ENCODE results near the gene STK11IP. TPM values are rescaled to one million over a fixed set of nuclear protein-coding genes. Genes with fewer than 3 reads are reported as not detected.

Gene STK11IP
- total and polyA plus RNA-seq, 2 of the 13 experiments (the other 11 are each of a cell fraction or from before 2014, with no cell fraction given), result 12.8 to 24.0 TPM

DNA sequence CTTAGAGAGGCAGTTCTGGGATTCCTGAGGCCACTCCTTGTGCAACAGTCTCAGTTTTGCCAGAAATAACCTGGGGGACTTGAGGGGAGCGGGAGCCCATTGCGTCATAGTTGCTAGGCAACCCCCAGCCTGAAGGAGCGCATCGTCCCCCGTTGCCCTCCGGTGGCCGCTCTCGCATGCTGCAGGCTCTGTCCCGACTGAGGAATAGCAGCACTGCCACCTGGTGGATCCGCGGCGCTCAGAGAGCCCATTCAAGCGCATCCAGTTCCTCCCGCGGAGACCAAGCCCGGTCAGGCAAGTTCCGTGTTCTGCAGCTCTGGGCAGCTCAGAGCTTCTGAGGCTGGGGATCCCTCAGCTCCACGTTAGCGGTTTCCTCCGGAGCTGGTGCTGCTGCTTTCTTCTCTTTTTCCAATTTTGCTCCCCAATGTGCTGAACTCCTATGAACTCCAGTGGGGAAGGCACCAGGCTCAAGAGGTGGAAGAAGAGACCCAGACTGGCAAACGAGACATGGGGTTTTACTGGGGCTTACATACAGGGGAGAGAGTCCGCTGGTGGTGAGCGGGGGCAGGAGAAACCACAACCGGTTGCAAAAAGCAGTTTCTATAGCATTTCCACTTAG lies 44.9 kb downstream of the STK11IP start (continued):
- no peak for TF ChIP-seq PRMT3 (CRISPR knock-in tag; IDR thresholded peaks at IDR 0.05; ENCODE audit: borderline replicate concordance, low read depth)
- TF ChIP-seq NCOA1 (CRISPR knock-in tag; IDR thresholded peaks at IDR 0.05), result no peak
- TF ChIP-seq ZBTB42 (CRISPR knock-in tag; IDR thresholded peaks at IDR 0.05), result no peak
- TF ChIP-seq TARDBP (CRISPR knock-in tag; IDR thresholded peaks at IDR 0.05), result peak; percentile 95
- no peak for TF ChIP-seq GTF3A (CRISPR knock-in tag; conservative IDR thresholded peaks at IDR 0.05)
- TF ChIP-seq, protein P1, sequence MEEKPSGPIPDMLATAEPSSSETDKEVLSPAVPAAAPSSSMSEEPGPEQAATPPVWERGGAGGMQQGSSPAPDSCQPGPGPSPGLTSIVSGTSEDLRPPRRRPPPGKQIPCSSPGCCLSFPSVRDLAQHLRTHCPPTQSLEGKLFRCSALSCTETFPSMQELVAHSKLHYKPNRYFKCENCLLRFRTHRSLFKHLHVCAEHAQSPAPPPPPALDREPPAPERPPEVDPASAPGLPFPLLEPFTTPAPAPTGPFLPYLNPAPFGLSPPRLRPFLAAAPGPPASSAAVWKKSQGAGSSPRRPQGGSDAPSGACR (CRISPR knock-in tag; IDR thresholded peaks at IDR 0.05), result 0 out of 2 replicates have a peak, but pooled peaks have one; percentile 51
- TF ChIP-seq PHF20 (CRISPR knock-in tag; IDR thresholded peaks at IDR 0.05), result no peak; the same call in 1 of the 2 replicates
- TF ChIP-seq SIN3A (IDR thresholded peaks at IDR 0.05; ENCODE audit: borderline replicate concordance, low read depth, low read length), result peak; percentile 68; the same call in 1 of the 2 replicates
- TF ChIP-seq ZFP82 (CRISPR knock-in tag; IDR thresholded peaks at IDR 0.05; ENCODE audit: borderline replicate concordance), result no peak
- TF ChIP-seq, protein P2, sequence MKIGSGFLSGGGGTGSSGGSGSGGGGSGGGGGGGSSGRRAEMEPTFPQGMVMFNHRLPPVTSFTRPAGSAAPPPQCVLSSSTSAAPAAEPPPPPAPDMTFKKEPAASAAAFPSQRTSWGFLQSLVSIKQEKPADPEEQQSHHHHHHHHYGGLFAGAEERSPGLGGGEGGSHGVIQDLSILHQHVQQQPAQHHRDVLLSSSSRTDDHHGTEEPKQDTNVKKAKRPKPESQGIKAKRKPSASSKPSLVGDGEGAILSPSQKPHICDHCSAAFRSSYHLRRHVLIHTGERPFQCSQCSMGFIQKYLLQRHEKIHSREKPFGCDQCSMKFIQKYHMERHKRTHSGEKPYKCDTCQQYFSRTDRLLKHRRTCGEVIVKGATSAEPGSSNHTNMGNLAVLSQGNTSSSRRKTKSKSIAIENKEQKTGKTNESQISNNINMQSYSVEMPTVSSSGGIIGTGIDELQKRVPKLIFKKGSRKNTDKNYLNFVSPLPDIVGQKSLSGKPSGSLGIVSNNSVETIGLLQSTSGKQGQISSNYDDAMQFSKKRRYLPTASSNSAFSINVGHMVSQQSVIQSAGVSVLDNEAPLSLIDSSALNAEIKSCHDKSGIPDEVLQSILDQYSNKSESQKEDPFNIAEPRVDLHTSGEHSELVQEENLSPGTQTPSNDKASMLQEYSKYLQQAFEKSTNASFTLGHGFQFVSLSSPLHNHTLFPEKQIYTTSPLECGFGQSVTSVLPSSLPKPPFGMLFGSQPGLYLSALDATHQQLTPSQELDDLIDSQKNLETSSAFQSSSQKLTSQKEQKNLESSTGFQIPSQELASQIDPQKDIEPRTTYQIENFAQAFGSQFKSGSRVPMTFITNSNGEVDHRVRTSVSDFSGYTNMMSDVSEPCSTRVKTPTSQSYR (CRISPR knock-in tag; IDR thresholded peaks at IDR 0.05; ENCODE audit: borderline replicate concordance), result peak; percentile 78; the same call in 1 of the 2 replicates
- TF ChIP-seq, protein P3, sequence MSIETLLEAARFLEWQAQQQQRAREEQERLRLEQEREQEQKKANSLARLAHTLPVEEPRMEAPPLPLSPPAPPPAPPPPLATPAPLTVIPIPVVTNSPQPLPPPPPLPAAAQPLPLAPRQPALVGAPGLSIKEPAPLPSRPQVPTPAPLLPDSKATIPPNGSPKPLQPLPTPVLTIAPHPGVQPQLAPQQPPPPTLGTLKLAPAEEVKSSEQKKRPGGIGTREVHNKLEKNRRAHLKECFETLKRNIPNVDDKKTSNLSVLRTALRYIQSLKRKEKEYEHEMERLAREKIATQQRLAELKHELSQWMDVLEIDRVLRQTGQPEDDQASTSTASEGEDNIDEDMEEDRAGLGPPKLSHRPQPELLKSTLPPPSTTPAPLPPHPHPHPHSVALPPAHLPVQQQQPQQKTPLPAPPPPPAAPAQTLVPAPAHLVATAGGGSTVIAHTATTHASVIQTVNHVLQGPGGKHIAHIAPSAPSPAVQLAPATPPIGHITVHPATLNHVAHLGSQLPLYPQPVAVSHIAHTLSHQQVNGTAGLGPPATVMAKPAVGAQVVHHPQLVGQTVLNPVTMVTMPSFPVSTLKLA (IDR thresholded peaks at IDR 0.05), result no peak
- no peak for TF ChIP-seq NFRKB (IDR thresholded peaks at IDR 0.05)
- TF ChIP-seq, protein P4, sequence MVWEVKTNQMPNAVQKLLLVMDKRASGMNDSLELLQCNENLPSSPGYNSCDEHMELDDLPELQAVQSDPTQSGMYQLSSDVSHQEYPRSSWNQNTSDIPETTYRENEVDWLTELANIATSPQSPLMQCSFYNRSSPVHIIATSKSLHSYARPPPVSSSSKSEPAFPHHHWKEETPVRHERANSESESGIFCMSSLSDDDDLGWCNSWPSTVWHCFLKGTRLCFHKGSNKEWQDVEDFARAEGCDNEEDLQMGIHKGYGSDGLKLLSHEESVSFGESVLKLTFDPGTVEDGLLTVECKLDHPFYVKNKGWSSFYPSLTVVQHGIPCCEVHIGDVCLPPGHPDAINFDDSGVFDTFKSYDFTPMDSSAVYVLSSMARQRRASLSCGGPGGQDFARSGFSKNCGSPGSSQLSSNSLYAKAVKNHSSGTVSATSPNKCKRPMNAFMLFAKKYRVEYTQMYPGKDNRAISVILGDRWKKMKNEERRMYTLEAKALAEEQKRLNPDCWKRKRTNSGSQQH (CRISPR knock-in tag; IDR thresholded peaks at IDR 0.05; ENCODE audit: low read depth), result no peak; the same call in 1 of the 2 replicates
- TF ChIP-seq, protein P5, sequence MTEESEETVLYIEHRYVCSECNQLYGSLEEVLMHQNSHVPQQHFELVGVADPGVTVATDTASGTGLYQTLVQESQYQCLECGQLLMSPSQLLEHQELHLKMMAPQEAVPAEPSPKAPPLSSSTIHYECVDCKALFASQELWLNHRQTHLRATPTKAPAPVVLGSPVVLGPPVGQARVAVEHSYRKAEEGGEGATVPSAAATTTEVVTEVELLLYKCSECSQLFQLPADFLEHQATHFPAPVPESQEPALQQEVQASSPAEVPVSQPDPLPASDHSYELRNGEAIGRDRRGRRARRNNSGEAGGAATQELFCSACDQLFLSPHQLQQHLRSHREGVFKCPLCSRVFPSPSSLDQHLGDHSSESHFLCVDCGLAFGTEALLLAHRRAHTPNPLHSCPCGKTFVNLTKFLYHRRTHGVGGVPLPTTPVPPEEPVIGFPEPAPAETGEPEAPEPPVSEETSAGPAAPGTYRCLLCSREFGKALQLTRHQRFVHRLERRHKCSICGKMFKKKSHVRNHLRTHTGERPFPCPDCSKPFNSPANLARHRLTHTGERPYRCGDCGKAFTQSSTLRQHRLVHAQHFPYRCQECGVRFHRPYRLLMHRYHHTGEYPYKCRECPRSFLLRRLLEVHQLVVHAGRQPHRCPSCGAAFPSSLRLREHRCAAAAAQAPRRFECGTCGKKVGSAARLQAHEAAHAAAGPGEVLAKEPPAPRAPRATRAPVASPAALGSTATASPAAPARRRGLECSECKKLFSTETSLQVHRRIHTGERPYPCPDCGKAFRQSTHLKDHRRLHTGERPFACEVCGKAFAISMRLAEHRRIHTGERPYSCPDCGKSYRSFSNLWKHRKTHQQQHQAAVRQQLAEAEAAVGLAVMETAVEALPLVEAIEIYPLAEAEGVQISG (CRISPR knock-in tag; IDR thresholded peaks at IDR 0.05), result peak; percentile 87
- TF ChIP-seq ZBTB38 (CRISPR knock-in tag; IDR thresholded peaks at IDR 0.05), result peak; percentile 91
- TF ChIP-seq HMG20A (CRISPR knock-in tag; IDR thresholded peaks at IDR 0.05; ENCODE audit: borderline replicate concordance), result peak; percentile 29; the same call in 1 of the 2 replicates
- TF ChIP-seq ZNF781 (CRISPR knock-in tag; IDR thresholded peaks at IDR 0.05; ENCODE audit: borderline replicate concordance, not compliant biosample characterization), result peak; percentile 74
- TF ChIP-seq PRPF4 (IDR thresholded peaks at IDR 0.05; ENCODE audit: low read depth, low read length, poor library complexity, severe bottlenecking), result no peak

All from HepG2 (cell line).